Measurements from ENCODE around the gene ALS2CL. TPM values are rescaled to one million over a fixed set of nuclear protein-coding genes. Genes with fewer than 3 reads are reported as not detected.

Gene ALS2CL, protein sequence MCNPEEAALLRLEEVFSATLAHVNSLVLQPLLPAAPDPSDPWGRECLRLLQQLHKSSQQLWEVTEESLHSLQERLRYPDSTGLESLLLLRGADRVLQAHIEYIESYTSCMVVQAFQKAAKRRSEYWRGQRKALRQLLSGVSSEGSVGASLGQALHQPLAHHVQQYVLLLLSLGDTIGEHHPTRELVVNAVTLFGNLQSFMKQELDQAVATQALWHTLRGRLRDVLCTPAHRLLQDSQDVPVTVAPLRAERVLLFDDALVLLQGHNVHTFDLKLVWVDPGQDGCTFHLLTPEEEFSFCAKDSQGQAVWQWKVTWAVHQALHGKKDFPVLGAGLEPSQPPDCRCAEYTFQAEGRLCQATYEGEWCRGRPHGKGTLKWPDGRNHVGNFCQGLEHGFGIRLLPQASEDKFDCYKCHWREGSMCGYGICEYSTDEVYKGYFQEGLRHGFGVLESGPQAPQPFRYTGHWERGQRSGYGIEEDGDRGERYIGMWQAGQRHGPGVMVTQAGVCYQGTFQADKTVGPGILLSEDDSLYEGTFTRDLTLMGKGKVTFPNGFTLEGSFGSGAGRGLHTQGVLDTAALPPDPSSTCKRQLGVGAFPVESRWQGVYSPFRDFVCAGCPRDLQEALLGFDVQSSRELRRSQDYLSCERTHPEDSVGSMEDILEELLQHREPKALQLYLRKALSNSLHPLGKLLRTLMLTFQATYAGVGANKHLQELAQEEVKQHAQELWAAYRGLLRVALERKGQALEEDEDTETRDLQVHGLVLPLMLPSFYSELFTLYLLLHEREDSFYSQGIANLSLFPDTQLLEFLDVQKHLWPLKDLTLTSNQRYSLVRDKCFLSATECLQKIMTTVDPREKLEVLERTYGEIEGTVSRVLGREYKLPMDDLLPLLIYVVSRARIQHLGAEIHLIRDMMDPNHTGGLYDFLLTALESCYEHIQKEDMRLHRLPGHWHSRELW
- total RNA-seq (2022; extraction: Qiagen RNA extraction; ENCODE audit: low read depth) = 7.2 to 9.5 TPM (median 9.0 TPM) in 5 replicates

DNA sequence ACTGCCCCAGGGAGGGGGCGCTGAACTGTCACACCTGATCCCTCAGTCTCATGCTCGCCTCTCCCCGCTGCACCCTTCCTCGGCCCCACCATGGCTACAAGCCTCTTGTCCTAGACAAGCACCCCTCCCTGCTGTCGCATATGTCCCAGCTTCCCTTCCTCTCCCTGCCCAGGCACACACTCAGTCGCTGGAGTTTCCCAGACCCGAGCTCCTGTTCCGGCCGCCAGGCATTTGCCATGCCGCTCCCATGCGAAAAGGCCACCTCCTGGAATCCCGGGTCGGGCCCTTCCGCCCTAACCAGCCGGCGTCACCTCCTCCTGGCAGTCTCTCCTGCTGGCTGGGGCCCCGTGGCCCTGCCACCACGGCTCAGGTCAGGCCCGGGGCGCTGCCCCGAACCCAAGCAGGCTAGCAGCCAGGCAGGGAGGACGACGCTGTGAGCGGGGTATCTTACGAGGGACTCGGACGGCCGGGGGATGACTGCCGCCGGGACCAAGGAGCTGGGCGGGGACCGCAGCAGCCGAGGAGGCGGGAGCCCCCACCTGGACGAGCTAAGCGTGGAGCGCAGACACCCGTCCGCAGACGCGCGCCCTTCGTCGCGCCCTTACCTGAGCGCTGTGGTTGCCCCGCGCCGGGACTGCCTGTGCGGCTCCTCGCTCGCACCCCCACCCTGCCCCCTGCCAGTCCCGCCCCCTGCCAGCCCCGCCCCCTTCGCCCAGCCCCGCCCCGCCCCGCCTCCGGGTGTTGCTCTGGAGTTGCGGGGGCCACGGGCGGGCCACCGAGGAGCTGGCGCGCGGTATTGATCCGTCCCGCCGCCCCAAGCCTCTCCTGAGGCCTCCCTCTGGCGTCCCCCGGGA is at the start of gene ALS2CL:
TSS of gene ALS2CL (minus strand) at position 642 of the 854 bp plus-strand sequence. CDS start 4,239 bp downstream, outside the sequence.

DNA sequence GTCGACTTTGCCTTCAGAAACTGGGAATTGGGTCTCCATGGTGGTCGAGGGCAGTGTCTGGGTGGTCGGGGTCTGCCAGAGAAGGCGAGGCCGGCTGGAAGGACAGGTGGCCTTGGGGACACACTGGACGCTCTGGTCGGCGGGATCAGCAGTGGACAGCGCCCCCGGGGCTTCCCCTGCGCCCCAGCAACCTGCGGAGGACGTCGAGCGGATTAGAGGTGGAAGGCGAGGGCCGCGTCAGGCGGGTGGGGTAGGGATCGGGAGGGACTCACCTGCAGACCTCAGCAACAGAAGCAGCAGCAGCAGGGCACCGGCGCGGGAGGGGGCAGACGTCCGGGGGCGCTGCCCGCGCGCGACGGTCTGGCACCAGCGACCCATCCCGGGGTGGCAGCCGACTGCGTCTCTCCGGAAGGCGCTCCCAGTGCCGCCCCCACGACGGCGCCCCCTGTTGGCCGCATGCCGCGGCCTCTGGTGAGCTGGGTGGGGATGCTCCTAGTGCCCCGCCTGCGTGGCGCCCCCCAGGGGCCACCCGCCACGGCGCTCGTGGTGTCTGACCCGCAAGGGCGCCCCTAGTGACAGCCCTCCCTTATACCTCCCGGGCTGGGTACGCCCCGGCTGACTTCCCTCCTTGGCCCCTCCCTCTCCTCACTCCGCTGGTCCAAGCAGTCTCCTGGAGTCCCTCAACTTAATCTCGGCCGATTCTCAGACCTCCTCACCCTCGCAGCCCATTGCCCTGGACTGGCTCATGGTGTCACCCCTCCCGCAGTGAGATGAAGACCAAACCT is 24.2 kb upstream of the ALS2CL start, which contains the start of gene PRSS50:
TSS of gene PRSS50 (minus strand) at position 423 of the 785 bp plus-strand sequence. CDS start at position 378, 45 bp downstream.

DNA sequence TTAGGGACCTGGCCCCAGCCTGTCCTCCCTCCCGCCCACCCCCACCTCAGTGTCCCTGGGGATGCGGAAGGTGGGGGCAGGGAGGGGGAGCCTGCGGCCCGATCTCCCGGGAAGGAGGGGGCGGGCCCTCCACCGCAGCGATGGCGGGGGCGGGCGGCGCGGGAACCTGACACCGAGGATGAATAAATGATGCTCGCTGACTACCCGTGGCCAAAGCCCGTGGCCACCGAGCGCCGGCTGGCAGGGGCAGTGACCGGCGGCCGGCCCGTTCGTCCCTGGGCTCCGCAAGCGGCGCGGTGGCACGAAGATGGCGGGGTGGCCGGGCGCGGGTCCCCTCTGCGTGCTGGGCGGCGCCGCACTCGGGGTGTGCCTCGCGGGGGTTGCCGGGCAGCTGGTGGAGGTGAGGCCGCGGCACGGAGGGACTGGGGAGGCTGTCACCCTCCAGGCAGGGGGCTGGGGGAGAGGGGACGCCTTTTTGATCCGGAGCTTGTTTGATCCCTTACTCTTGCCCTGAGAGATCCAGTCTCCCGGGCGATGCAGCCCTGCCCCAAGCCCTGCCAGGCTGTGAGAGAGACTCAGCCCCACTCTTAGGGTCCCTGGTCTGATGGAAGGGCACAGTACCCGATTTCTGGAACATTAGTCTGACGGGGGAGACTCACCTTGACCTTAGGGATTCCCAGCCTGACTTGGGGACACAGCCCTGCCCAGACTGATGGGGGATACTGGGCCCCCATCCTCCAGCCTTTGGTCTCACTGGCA is 7.9 kb upstream of the ALS2CL start, which contains the start of gene TMIE:
TSS of gene TMIE (plus strand) at position 212 of the 759 bp plus-strand sequence. CDS start at position 308, 96 bp downstream.

Other genes with a start within 250 kb of the ALS2CL start
- gene LTF, start 228.8 kb downstream of the ALS2CL start, total RNA-seq (2022; extraction: Qiagen RNA extraction; ENCODE audit: low read depth) = not detected in 5 replicates
- gene RTP3, start 195.7 kb downstream of the ALS2CL start, total RNA-seq (2022; extraction: Qiagen RNA extraction; ENCODE audit: low read depth) = not detected in 5 replicates
- gene LRRC2, start 127.4 kb downstream of the ALS2CL start, total RNA-seq (2022; extraction: Qiagen RNA extraction; ENCODE audit: low read depth) = not detected in 5 replicates
- not detected in 5 replicates for gene FAM240A, start 81.2 kb downstream of the ALS2CL start, total RNA-seq (2022; extraction: Qiagen RNA extraction; ENCODE audit: low read depth)
- gene TMIE, start 7.7 kb upstream of the ALS2CL start, total RNA-seq (2022; extraction: Qiagen RNA extraction; ENCODE audit: low read depth) = 0.09 to 0.11 TPM in 2 of 5 replicates, not detected in the others
- not detected in 5 replicates for gene PRSS50, start 24.2 kb upstream of the ALS2CL start, total RNA-seq (2022; extraction: Qiagen RNA extraction; ENCODE audit: low read depth)
- 0.16 TPM in 1 of 5 replicates, not detected in the others for gene MYL3, start 169.8 kb upstream of the ALS2CL start, total RNA-seq (2022; extraction: Qiagen RNA extraction; ENCODE audit: low read depth)
- gene PTH1R, start 184.0 kb upstream of the ALS2CL start, total RNA-seq (2022; extraction: Qiagen RNA extraction; ENCODE audit: low read depth) = 0.28 to 0.89 TPM (median 0.58 TPM) in 5 replicates